Measurements from ENCODE around the gene SNAPC2.

DNA sequence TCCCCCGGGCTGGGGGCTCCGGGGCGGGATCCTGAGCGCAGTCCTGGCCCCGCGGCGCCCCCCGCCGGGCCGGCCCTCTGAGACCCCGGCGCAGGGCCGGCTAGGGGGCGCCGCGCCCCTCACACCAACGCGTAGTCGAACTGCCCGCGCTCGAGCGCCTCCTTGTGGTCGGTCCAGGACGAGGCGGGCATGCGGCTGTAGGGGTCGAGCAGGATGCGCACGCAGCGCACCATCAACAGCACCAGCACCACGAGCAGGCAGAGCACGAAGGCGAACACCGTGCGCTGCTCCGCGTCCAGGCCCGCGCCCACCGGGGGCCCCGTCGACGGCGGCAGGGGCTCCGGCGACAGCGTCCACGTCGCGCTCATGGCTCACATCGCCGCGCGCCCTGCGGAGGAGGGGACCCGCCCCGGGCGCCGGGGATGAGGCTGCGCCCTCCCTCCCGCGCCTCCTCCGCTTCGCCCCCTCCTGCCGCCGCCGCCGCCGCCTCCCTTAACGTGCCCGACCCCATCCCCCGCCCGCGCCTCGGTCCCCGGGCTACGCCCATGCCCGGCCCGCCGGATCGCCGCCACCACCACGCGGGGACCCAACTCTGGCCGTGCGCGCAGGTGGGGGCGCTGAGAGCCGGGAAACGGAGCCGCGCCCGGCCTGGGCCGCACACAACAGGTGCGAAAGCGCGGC lies 5.2 kb downstream of the SNAPC2 start:
- TF ChIP-seq CTCF (IDR thresholded peaks at IDR 0.05) (peak; percentile 54 to 77 (median 70)), POLR2A (IDR thresholded peaks at IDR 0.05) (no peak)

Data from Peyer's patch (tissue), 4 donors.